ENCODE measurements around the gene C5orf15. TPM values are rescaled to one million over a fixed set of nuclear protein-coding genes. Genes with fewer than 3 reads are reported as not detected.

Gene C5orf15
- total RNA-seq, 1 donor from 2014 or later: 70.2 TPM

GRCh38 chr5:133912951-133913350 is 55.5 kb downstream of the C5orf15 start:
- no peak overlapping the region for H3K4me3 ChIP-seq (ENCODE audit: low read depth, low read length)
- no peaks in the 10 kb centered on the region for H3K27me3 ChIP-seq (ENCODE audit: control insufficient read depth, insufficient read depth, low read length)
- H3K36me3 ChIP-seq (ENCODE audit: control insufficient read depth, insufficient read depth, low read length): no peaks in the 10 kb centered on the region
- TF ChIP-seq CTCF (IDR thresholded peaks at IDR 0.05; ENCODE audit: insufficient read depth, low read length, poor library complexity, severe bottlenecking): no peak
- no peak for DNase-seq (ENCODE audit: low read depth)

- H3K36me3 ChIP-seq (ENCODE audit: control insufficient read depth, insufficient read depth, low read length): no peaks in the 10 kb centered on the region
- TF ChIP-seq CTCF (IDR thresholded peaks at IDR 0.05; ENCODE audit: insufficient read depth, low read length, poor library complexity, severe bottlenecking): no peak
- no peaks in the 10 kb centered on the region for H3K27me3 ChIP-seq (ENCODE audit: control insufficient read depth, insufficient read depth, low read length)
- no peak for DNase-seq (ENCODE audit: low read depth)
- no peak overlapping the region for H3K4me3 ChIP-seq (ENCODE audit: low read depth, low read length)
These were observed 57.9 kb downstream of the C5orf15 start for GRCh38 chr5:133910571-133910970.

GRCh38 chr5:133909603-133910002 is 58.8 kb downstream of the C5orf15 start:
- TF ChIP-seq CTCF (IDR thresholded peaks at IDR 0.05; ENCODE audit: insufficient read depth, low read length, poor library complexity, severe bottlenecking): no peak
- H3K4me3 ChIP-seq (ENCODE audit: low read depth, low read length): no peak overlapping the region
- DNase-seq (ENCODE audit: low read depth): no peak
- H3K36me3 ChIP-seq (ENCODE audit: control insufficient read depth, insufficient read depth, low read length): no peaks in the 10 kb centered on the region
- H3K27me3 ChIP-seq (ENCODE audit: control insufficient read depth, insufficient read depth, low read length): no peaks in the 10 kb centered on the region

GRCh38 chr5:133907075-133907474 is 61.4 kb downstream of the C5orf15 start:
- Histone ChIP-seq H3K4me3 (ENCODE audit: low read depth, low read length) (no peak overlapping the region), H3K36me3 (ENCODE audit: control insufficient read depth, insufficient read depth, low read length) (no peaks in the 10 kb centered on the region), H3K27me3 (ENCODE audit: control insufficient read depth, insufficient read depth, low read length) (peaks cover 2% of the 10 kb centered on the region)
- TF ChIP-seq CTCF (IDR thresholded peaks at IDR 0.05; ENCODE audit: insufficient read depth, low read length, poor library complexity, severe bottlenecking): no peak
- no peak for DNase-seq (ENCODE audit: low read depth)

GRCh38 chr5:133906303-133906702 is 62.1 kb downstream of the C5orf15 start:
- no peaks in the 10 kb centered on the region for H3K36me3 ChIP-seq (ENCODE audit: control insufficient read depth, insufficient read depth, low read length)
- no peak for DNase-seq (ENCODE audit: low read depth)
- H3K27me3 ChIP-seq (ENCODE audit: control insufficient read depth, insufficient read depth, low read length): peaks cover 2% of the 10 kb centered on the region
- H3K4me3 ChIP-seq (ENCODE audit: low read depth, low read length): no peak overlapping the region
- no peak for TF ChIP-seq CTCF (IDR thresholded peaks at IDR 0.05; ENCODE audit: insufficient read depth, low read length, poor library complexity, severe bottlenecking)

Other genes starting within 250 kb of the C5orf15 start
- 230 and 238 TPM in 2 replicates for gene VDAC1, start 36.4 kb upstream of the C5orf15 start, total RNA-seq
- gene TCF7, start 146.1 kb upstream of the C5orf15 start, total RNA-seq: 3.6 and 4.8 TPM in 2 replicates
- 222 and 233 TPM in 2 replicates for gene SKP1, start 208.3 kb upstream of the C5orf15 start, total RNA-seq

Measured in kidney epithelial cell (primary cell).